DMS153 treated with DMSO at 0.1 percent for 48 hours (cell line): ENCODE results near the gene DMD.

Experiments
- DNase-seq: peaks from one replicate; lab custom pipeline; 2025; ENCODE audit not compliant: unreplicated experiment; lab: John Stamatoyannopoulos, UW

DMD gene

GRCh38 chrX:31153475-31154047 lies 2057.8 kb downstream of the DMD start:
- no peak for DNase-seq

- no peak for DNase-seq
Measured at GRCh38 chrX:31147175-31147574, 2064.2 kb downstream of the DMD start.

GRCh38 chrX:31139961-31140360 lies 2071.4 kb downstream of the DMD start:
- DNase-seq, result no peak

- no peak for DNase-seq
Measured at GRCh38 chrX:31138124-31138523, 2073.2 kb downstream of the DMD start.

GRCh38 chrX:31136144-31136611 lies 2075.2 kb downstream of the DMD start:
- DNase-seq, result no peak

GRCh38 chrX:31132821-31133241 lies 2078.5 kb downstream of the DMD start:
- DNase-seq, result peak; percentile 77

- DNase-seq, result no peak
Measured at GRCh38 chrX:31130457-31131220, 2080.7 kb downstream of the DMD start.

GRCh38 chrX:31128855-31129254 lies 2082.5 kb downstream of the DMD start:
- no peak for DNase-seq

GRCh38 chrX:31127716-31128115 lies 2083.6 kb downstream of the DMD start:
- DNase-seq, result no peak

GRCh38 chrX:31126205-31126604 lies 2085.1 kb downstream of the DMD start:
- no peak for DNase-seq

- no peak for DNase-seq
Measured at GRCh38 chrX:31124536-31124935, 2086.8 kb downstream of the DMD start.

GRCh38 chrX:31123335-31123734 lies 2088.0 kb downstream of the DMD start:
- no peak for DNase-seq

- no peak for DNase-seq
Measured at GRCh38 chrX:31117266-31117665, 2094.1 kb downstream of the DMD start.

GRCh38 chrX:31115398-31115797 lies 2096.0 kb downstream of the DMD start:
- DNase-seq, result no peak

- no peak for DNase-seq
Measured at GRCh38 chrX:31114858-31115257, 2096.5 kb downstream of the DMD start.

GRCh38 chrX:31112226-31112999 lies 2098.9 kb downstream of the DMD start:
- DNase-seq, result no peak

- DNase-seq, result no peak
Measured at GRCh38 chrX:31110657-31111056, 2100.7 kb downstream of the DMD start.

- DNase-seq, result no peak
Measured at GRCh38 chrX:31099536-31100090, 2111.7 kb downstream of the DMD start.

- DNase-seq, result no peak
Measured at GRCh38 chrX:31098079-31098478, 2113.3 kb downstream of the DMD start.

- DNase-seq, result no peak
Measured at GRCh38 chrX:31093639-31093975, 2117.7 kb downstream of the DMD start.

GRCh38 chrX:31092970-31093638 lies 2118.2 kb downstream of the DMD start:
- no peak for DNase-seq
